Neutrophil (primary cell): ENCODE measurements around the gene PSMG4.

Experiments used
- H3K27ac ChIP-seq: fragments of 200-600 bp; sonication (generic); 2 replicates; pipeline ENCODE4 v1.5.1; 2016; ENCODE audit warnings: mild to moderate bottlenecking, moderate library complexity
- H3K27me3 ChIP-seq: fragments of 200-600 bp; sonication (generic); 2 replicates; pipeline ENCODE4 v1.6.0; 2016; ENCODE audit warnings: mild to moderate bottlenecking
- H3K36me3 ChIP-seq: fragments of 200-600 bp; sonication (generic); 2 replicates; pipeline ENCODE4 v1.5.1; 2017
- H3K4me1 ChIP-seq, 2 experiments: fragments of 200-600 bp in 1 of 2; sonication (generic) in 1 of 2; 1 replicate in 1 of 2; 2 replicates in 1 of 2; pipeline versions ENCODE4 v1.5.1 to v1.6.1; 2013 to 2016; ENCODE audit warnings: low read depth in 1 of 2, low read length in 1 of 2, mild to moderate bottlenecking in 1 of 2, moderate library complexity in 1 of 2; ENCODE audit not compliant: control insufficient read depth in 1 of 2, insufficient read depth in 1 of 2
- H3K4me3 ChIP-seq, 2 experiments: fragments of 200-600 bp in 1 of 2; sonication (generic) in 1 of 2; 1 replicate in 1 of 2; 2 replicates in 1 of 2; pipeline ENCODE4 v1.5.1; 2013 to 2016; ENCODE audit warnings: low read depth in 1 of 2, low read length in 1 of 2, mild to moderate bottlenecking in 1 of 2, moderate library complexity in 1 of 2
- H3K9me3 ChIP-seq: fragments of 200-600 bp; sonication (generic); 2 replicates; pipeline ENCODE4 v1.5.1; 2016
- CTCF ChIP-seq: fragments of 200-600 bp; sonication (generic); IDR thresholded peaks from 2 replicates; pipeline ENCODE4 v1.5.1; 2016; ENCODE audit warnings: antibody characterized with exemption

The PSMG4 gene

GRCh38 chr6:3213334-3213695, 45.4 kb upstream of the PSMG4 start:
- Histone ChIP-seq H3K9me3 (no peaks in the 10 kb centered on the region), H3K27ac (no peak overlapping the region), H3K27me3 (peaks cover 90% of the 10 kb centered on the region), H3K4me3 (no peak overlapping the region), H3K36me3 (no peaks in the 10 kb centered on the region), H3K4me1 (no peaks in the 10 kb centered on the region)
- no peak for TF ChIP-seq CTCF

GRCh38 chr6:3214898-3215297, 43.8 kb upstream of the PSMG4 start:
- Histone ChIP-seq H3K9me3 (no peaks in the 10 kb centered on the region), H3K27me3 (peaks cover 90% of the 10 kb centered on the region), H3K27ac (no peak overlapping the region), H3K4me1 (no peaks in the 10 kb centered on the region), H3K36me3 (no peaks in the 10 kb centered on the region), H3K4me3 (no peak overlapping the region)
- no peak for TF ChIP-seq CTCF

- Histone ChIP-seq H3K9me3 (no peaks in the 10 kb centered on the region), H3K27ac (no peak overlapping the region), H3K36me3 (no peaks in the 10 kb centered on the region), H3K4me3 (no peak overlapping the region), H3K4me1 (no peaks in the 10 kb centered on the region), H3K27me3 (peaks cover 87% of the 10 kb centered on the region)
- no peak for TF ChIP-seq CTCF
These were observed 41.5 kb upstream of the PSMG4 start for GRCh38 chr6:3217286-3217685.

GRCh38 chr6:3218266-3218665, 40.5 kb upstream of the PSMG4 start:
- no peak overlapping the region for H3K4me3 ChIP-seq
- no peaks in the 10 kb centered on the region for H3K9me3 ChIP-seq
- no peaks in the 10 kb centered on the region for H3K36me3 ChIP-seq
- H3K4me1 ChIP-seq: no peaks in the 10 kb centered on the region
- no peak overlapping the region for H3K27ac ChIP-seq
- no peak for TF ChIP-seq CTCF
- H3K27me3 ChIP-seq: peaks cover 87% of the 10 kb centered on the region

- H3K27ac ChIP-seq: no peak overlapping the region
- no peaks in the 10 kb centered on the region for H3K9me3 ChIP-seq
- H3K4me1 ChIP-seq: no peaks in the 10 kb centered on the region
- H3K4me3 ChIP-seq: no peak overlapping the region
- no peaks in the 10 kb centered on the region for H3K36me3 ChIP-seq
- peaks cover 88% of the 10 kb centered on the region for H3K27me3 ChIP-seq
- TF ChIP-seq CTCF: no peak
These were observed 38.4 kb upstream of the PSMG4 start for GRCh38 chr6:3220366-3220765.

- Histone ChIP-seq H3K27ac (no peak overlapping the region), H3K4me3 (no peak overlapping the region), H3K4me1 (peaks cover 0 to under 1% of the 10 kb centered on the region in 2 experiments), H3K36me3 (no peaks in the 10 kb centered on the region), H3K9me3 (no peaks in the 10 kb centered on the region), H3K27me3 (peaks cover 88% of the 10 kb centered on the region)
- TF ChIP-seq CTCF: no peak
These were observed 37.2 kb upstream of the PSMG4 start for GRCh38 chr6:3221578-3221977.
